Tibial nerve (tissue), 4 donors: ENCODE data around the gene RNF217. TPM values are rescaled to one million over a fixed set of nuclear protein-coding genes. Genes with fewer than 3 reads are reported as not detected.

Experiments used
- DNase-seq, 2 donors: peaks; one replicate each; pipeline ENCODE4 v3.0.0-alpha.2; 2019; ENCODE audit warnings: low spot score in 2 of 2
- H3K27ac ChIP-seq, 4 donors: fragments of 200-600 bp; sonication (generic) in 3 of 4; one replicate each; pipeline ENCODE4 v1.5.1; 2017 to 2019; ENCODE audit warnings: mild to moderate bottlenecking in 1 of 4
- H3K27me3 ChIP-seq, 2 donors: fragments of 200-600 bp; sonication (generic) in 1 of 2; one replicate each; pipeline versions ENCODE4 v1.5.1 to v1.6.0; 2017 to 2019
- H3K36me3 ChIP-seq, 3 donors: fragments of 200-600 bp; sonication (generic); one replicate each; pipeline ENCODE4 v1.5.1; 2018 to 2019
- H3K4me1 ChIP-seq, 4 donors: fragments of 200-600 bp; sonication (generic) in 3 of 4; one replicate each; pipeline ENCODE4 v1.5.1; 2017 to 2019
- H3K4me3 ChIP-seq, 4 donors: fragments of 200-600 bp; sonication (generic) in 3 of 4; one replicate each; pipeline ENCODE4 v1.5.1; 2017 to 2019; ENCODE audit warnings: mild to moderate bottlenecking in 1 of 4, moderate library complexity in 1 of 4
- H3K9me3 ChIP-seq, 4 donors: fragments of 200-600 bp; sonication (generic) in 3 of 4; one replicate each; pipeline ENCODE4 v1.5.1; 2017 to 2019
- CTCF ChIP-seq, 5 experiments: fragments of 200-600 bp in 3 of 5; fragments of 450-650 bp in 2 of 5; sonication (generic) in 3 of 5; IDR thresholded peaks; one replicate each; pipeline ENCODE4 v1.5.1; 2016 to 2019; ENCODE audit warnings: antibody characterized with exemption in 5 of 5, mild to moderate bottlenecking in 3 of 5, moderate library complexity in 2 of 5
- EP300 ChIP-seq, 2 donors: sonication (generic); formaldehyde crosslinking; IDR thresholded peaks; one replicate each; pipeline ENCODE4 v1.6.1; 2017; ENCODE audit warnings: antibody characterized with exemption in 2 of 2, mild to moderate bottlenecking in 1 of 2
- POLR2A ChIP-seq, 2 donors: fragments of 450-650 bp; IDR thresholded peaks; one replicate each; pipeline ENCODE4 v1.6.1; 2017; ENCODE audit warnings: antibody characterized with exemption in 2 of 2, mild to moderate bottlenecking in 2 of 2, moderate library complexity in 2 of 2
- WGBS, 2 donors: methylation state at CpG; one replicate each; pipeline ENCODE4 v1.1.5; 2018; 5-methylcytosine and 5-hydroxymethylcytosine counted together
- total RNA-seq, 4 donors: library from RNA; depleted of rRNA; stranded (reverse); fragments of >200 nt; gene quantifications; one replicate each; pipeline ENCODE4 v1.1.0, GENCODE V29; 2016

The RNF217 gene
- total RNA-seq, 4 donors from 2014 or later = 26.7 to 40.2 (median 35.5) TPM

GRCh38 chr6:125099211-125100073 lies 137.2 kb downstream of the RNF217 start:
- TF ChIP-seq CTCF (IDR thresholded peaks at IDR 0.05) = no peak
- TF ChIP-seq EP300 (IDR thresholded peaks at IDR 0.05) = no peak
- 2 to 3% methylated on average over 39 to 45 of the region's 48 CpGs for WGBS, 2 donors
- no peak for DNase-seq

GRCh38 chr6:125100074-125100652 lies 137.9 kb downstream of the RNF217 start:
- Histone ChIP-seq H3K4me1 (peaks cover 0 to 41% (median 7%) of the 10 kb centered on the region in 4 donors), H3K36me3 (no peaks in the 10 kb centered on the region), H3K4me3 (peak overlapping the region; percentile 41 to 70 (median 51)), H3K27ac (peak overlapping the region in 2 of 4 donors; percentile 49 to 70), H3K9me3 (no peaks in the 10 kb centered on the region), H3K27me3 (no peaks in the 10 kb centered on the region)
- WGBS, 2 donors = 91 to 94% methylated on average over 10 of the region's 10 CpGs
- DNase-seq = no peak
- TF ChIP-seq EP300 (IDR thresholded peaks at IDR 0.05) = no peak
- TF ChIP-seq POLR2A (IDR thresholded peaks at IDR 0.05) = no peak
- TF ChIP-seq CTCF (IDR thresholded peaks at IDR 0.05) = no peak

More at GRCh38 chr6:125099211-125100073, 137.2 kb downstream of the RNF217 start:
- Histone ChIP-seq H3K9me3 (no peaks in the 10 kb centered on the region), H3K4me1 (peaks cover 0 to 44% (median 7%) of the 10 kb centered on the region in 4 donors), H3K4me3 (peak overlapping the region; percentile 41 to 70 (median 51)), H3K27ac (peak overlapping the region in 2 of 4 donors; percentile 49 to 70), H3K36me3 (no peaks in the 10 kb centered on the region), H3K27me3 (no peaks in the 10 kb centered on the region)

- peak overlapping the region in 1 of 4 donors; percentile 65 for H3K27ac ChIP-seq
- peaks cover 0 to 33% (median 3%) of the 10 kb centered on the region in 4 donors for H3K4me1 ChIP-seq
- TF ChIP-seq EP300 (IDR thresholded peaks at IDR 0.05) (no peak), CTCF (IDR thresholded peaks at IDR 0.05) (no peak), POLR2A (IDR thresholded peaks at IDR 0.05) (no peak)
- no peaks in the 10 kb centered on the region for H3K9me3 ChIP-seq
- no peak for DNase-seq
- H3K27me3 ChIP-seq = no peaks in the 10 kb centered on the region
- no peak overlapping the region for H3K4me3 ChIP-seq
- WGBS, 2 donors = 45 to 46% methylated on average over 1 of the region's 1 CpG
- H3K36me3 ChIP-seq = no peaks in the 10 kb centered on the region
Measured at GRCh38 chr6:125101128-125101527, 138.9 kb downstream of the RNF217 start.

GRCh38 chr6:125101631-125102030 lies 139.4 kb downstream of the RNF217 start:
- H3K4me1 ChIP-seq = peaks cover 0 to 30% (median 1%) of the 10 kb centered on the region in 4 donors
- H3K27ac ChIP-seq = peak overlapping the region in 2 of 4 donors; percentile 22 to 65

More at GRCh38 chr6:125101631-125102030, 139.4 kb downstream of the RNF217 start:
- Histone ChIP-seq H3K27me3 (no peaks in the 10 kb centered on the region), H3K4me3 (no peak overlapping the region), H3K9me3 (no peaks in the 10 kb centered on the region), H3K36me3 (no peaks in the 10 kb centered on the region)
- TF ChIP-seq EP300 (IDR thresholded peaks at IDR 0.05) (no peak), CTCF (IDR thresholded peaks at IDR 0.05) (no peak), POLR2A (IDR thresholded peaks at IDR 0.05) (no peak)
- WGBS, 2 donors = 92 to 95% methylated on average over 2 of the region's 2 CpGs
- no peak for DNase-seq
